ENCODE data around the gene TSPAN9.

Gene TSPAN9

DNA sequence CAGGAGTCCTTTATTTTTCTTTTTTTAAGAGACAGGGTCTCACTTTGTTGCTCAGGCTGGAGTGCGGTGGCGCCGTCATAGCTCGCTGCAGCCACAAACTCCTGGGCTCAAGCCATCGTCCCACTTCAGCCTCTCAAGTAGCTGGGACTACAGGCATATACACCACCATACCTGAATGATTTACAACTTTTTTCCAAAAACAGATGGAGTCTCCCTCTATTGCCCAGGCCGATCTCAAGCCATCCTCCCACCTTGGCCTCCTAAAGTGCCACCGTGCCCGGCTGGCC is 205.1 kb downstream of the TSPAN9 start:
- POLR2A ChIA-PET, result no interaction called here
- no peak for DNase-seq (ENCODE audit: extremely low spot score)
- CTCF ChIA-PET, result interaction anchor here (3.6 kb wide), 1 partner anchor 18 kb away, joined by 16 read pairs; no protein-coding TSS in a partner anchor
- TF ChIP-seq, protein P1, sequence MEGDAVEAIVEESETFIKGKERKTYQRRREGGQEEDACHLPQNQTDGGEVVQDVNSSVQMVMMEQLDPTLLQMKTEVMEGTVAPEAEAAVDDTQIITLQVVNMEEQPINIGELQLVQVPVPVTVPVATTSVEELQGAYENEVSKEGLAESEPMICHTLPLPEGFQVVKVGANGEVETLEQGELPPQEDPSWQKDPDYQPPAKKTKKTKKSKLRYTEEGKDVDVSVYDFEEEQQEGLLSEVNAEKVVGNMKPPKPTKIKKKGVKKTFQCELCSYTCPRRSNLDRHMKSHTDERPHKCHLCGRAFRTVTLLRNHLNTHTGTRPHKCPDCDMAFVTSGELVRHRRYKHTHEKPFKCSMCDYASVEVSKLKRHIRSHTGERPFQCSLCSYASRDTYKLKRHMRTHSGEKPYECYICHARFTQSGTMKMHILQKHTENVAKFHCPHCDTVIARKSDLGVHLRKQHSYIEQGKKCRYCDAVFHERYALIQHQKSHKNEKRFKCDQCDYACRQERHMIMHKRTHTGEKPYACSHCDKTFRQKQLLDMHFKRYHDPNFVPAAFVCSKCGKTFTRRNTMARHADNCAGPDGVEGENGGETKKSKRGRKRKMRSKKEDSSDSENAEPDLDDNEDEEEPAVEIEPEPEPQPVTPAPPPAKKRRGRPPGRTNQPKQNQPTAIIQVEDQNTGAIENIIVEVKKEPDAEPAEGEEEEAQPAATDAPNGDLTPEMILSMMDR (IDR thresholded peaks at IDR 0.05; ENCODE audit: control extremely low read depth, extremely low read depth, low read depth, missing control alignments), result no peak

DNA sequence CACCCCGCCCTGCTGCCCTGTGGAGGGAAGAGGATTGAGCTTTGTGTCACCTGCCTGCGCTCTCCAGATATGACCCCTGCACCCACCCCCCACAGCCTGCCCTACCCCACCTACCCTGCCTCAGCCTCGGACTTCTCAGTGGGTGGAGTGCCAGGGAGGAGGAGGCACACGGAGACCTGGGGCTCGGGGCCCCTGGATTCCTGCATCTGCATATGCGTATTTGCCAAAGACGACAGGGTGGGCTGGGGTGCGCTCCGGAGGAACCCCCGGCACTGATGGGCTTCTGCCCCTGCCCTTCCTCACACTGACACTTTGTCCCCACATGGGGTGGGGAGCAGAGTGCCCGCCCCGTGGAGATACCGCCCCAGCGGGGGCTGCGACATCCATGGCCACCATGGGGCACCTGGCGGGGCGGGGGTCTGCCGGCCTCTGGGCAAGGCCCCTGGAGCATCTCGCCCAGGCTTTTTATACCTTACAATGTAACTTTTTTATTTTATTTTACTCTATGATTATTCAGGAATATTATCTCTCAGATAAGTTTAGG is 206.0 kb downstream of the TSPAN9 start:
- ChIA-PET CTCF (interaction anchor here (3.6 kb wide), 1 partner anchor 17 kb away, joined by 16 read pairs; no protein-coding TSS in a partner anchor), POLR2A (no interaction called here)
- DNase-seq (ENCODE audit: extremely low spot score), result no peak
- TF ChIP-seq, protein P1 (IDR thresholded peaks at IDR 0.05; ENCODE audit: control extremely low read depth, extremely low read depth, low read depth, missing control alignments), result no peak

DNA sequence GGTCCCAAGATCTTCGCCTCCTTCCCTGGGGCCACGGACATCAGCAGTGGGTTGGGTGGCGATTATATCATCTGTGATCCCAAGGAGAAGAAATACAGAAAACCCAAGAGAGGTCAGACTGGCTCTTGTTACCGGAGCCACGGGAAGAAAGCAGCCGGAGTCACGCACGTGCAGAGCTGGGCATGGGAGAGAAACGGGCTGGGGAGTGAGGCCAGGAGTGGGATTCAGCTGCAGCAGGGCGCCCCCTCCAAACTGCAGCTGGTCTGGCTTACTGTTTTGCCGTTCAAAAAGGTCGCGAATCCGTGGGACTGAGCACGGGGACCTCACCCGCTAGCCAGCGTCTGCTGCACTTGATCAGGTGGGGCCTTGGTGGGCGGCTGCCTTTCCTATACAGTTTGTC is 207.2 kb downstream of the TSPAN9 start:
- DNase-seq (ENCODE audit: extremely low spot score), result no peak
- ChIA-PET POLR2A (no interaction called here), CTCF (interaction anchor here (0.8 to 0.9 kb wide), 2 partner anchors 16 to 17 kb away, joined by 3 read pairs; no protein-coding TSS in a partner anchor)
- TF ChIP-seq, protein P1 (IDR thresholded peaks at IDR 0.05; ENCODE audit: control extremely low read depth, extremely low read depth, low read depth, missing control alignments), result no peak

DNA sequence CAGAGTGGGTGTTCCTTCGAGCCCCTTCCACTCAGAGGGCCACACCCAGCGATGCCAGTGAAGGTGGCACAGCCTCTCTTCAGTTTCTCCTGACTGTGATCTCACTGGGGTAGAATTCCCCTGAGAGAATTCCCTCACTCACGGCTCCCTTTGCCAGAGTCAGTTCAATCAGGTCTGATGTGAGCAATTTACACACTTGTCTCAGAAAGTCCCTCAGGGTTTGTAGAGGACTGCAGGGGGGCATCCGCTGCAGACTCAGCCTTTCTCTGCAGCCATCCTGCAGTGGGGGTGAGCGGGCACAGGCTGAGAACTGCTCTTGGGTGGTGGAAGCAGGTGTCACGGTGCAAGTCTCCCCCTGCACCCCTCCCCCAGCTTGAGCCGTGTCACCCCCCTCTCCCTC is 208.4 kb downstream of the TSPAN9 start:
- ChIA-PET POLR2A (no interaction called here), CTCF (interaction anchor here (5.4 kb wide), 1 partner anchor 15 kb away, joined by 45 read pairs; no protein-coding TSS in a partner anchor)
- no peak for DNase-seq (ENCODE audit: extremely low spot score)
- TF ChIP-seq, protein P1 (IDR thresholded peaks at IDR 0.05; ENCODE audit: control extremely low read depth, extremely low read depth, low read depth, missing control alignments), result no peak

DNA sequence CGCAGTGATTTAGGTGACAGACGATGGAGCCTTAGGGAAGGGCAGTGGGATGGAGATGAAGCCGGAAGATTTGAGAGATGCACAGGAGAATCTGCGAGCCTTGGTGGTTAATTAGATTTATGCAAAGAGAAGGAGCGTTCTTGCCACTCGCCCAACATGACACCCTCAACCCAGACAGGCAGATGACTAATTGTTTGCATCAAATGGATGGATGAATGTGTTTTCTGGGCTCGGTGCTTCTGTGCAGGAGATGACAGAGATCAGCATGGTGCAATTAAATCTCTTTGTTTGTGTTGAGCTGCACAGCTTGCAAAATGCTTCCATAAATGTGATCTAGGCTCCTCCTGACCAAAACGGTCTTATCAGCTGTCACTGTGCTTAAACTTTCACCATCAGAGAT is 211.5 kb downstream of the TSPAN9 start:
- ChIA-PET CTCF (interaction anchor here (5.4 kb wide), 1 partner anchor 12 kb away, joined by 45 read pairs; no protein-coding TSS in a partner anchor), POLR2A (no interaction called here)
- TF ChIP-seq, protein P1 (IDR thresholded peaks at IDR 0.05; ENCODE audit: control extremely low read depth, extremely low read depth, low read depth, missing control alignments), result no peak
- DNase-seq (ENCODE audit: extremely low spot score), result no peak

DNA sequence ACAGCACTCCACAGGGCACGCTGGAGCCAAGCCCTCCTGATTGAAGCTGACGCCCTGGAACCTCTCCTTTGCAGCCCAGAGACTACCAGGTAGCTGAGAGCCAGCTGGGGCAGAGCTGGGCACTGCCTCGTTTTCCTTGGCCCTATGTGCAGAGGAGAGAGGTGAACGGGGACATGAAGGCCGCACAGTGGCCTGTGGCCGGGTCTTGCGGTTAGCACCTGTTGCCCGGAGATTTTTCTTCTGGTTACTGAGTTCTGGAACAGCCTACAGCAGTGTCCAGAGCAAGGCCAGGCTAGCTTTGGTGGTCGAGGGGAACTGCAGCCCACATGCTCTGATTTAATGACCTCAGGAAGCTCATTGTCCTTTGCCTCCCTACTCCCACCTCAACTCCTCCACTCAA is 212.5 kb downstream of the TSPAN9 start:
- CTCF ChIA-PET, result interaction anchor here (1.6 to 5.4 kb wide), 3 partner anchors 11 to 24 kb away, joined by 3 to 45 read pairs (median 6); no protein-coding TSS in a partner anchor
- POLR2A ChIA-PET, result no interaction called here
- TF ChIP-seq, protein P1 (IDR thresholded peaks at IDR 0.05; ENCODE audit: control extremely low read depth, extremely low read depth, low read depth, missing control alignments), result no peak

More for the DNA sequence above, 212.5 kb downstream of the TSPAN9 start:
- no peak for DNase-seq (ENCODE audit: extremely low spot score)
